OCI-LY7 (cell line): ENCODE results near the gene OR13A1. TPM values are rescaled to one million over a fixed set of nuclear protein-coding genes. Genes with fewer than 3 reads are reported as not detected.
"Not testable (repeated sequence)": the region's sequence is repeated elsewhere in the genome, so short reads cannot be mapped to it uniquely, and the experiment has no call there.

ENCODE experiments used
- BruUV-seq: library from RNA; stranded (reverse); fragments of 400-500 nt; replicated peaks from 2 replicates; lab custom pipeline; 2021; lab: Mats Ljungman, UMichigan
- CTCF ChIA-PET: fragments of 300-600 bp; sonication (Branson Sonifier 250); formaldehyde crosslinking; loops from one replicate; lab custom pipeline; 2022; ENCODE audit warnings: antibody characterized with exemption; ENCODE audit not compliant: unreplicated experiment; lab: Charles Lee
- POLR2A ChIA-PET: fragments of 300-600 bp; sonication (Branson Sonifier 250); formaldehyde crosslinking; loops from one replicate; lab custom pipeline; 2022; ENCODE audit warnings: antibody characterized with exemption; lab: Charles Lee
- DNase-seq: peaks from one replicate; pipeline ENCODE4 v3.0.0-alpha.2; 2015; ENCODE audit warnings: low spot score
- H2AFZ ChIP-seq: fragments of 200-600 bp; sonication (generic), shearing (Covaris generic); 2 replicates; pipeline ENCODE4 v1.6.1; 2014; ENCODE audit warnings: mild to moderate bottlenecking, antibody characterized with exemption, low read length, moderate library complexity
- H3K27ac ChIP-seq: fragments of 200-600 bp; sonication (generic); 2 replicates; pipeline ENCODE4 v1.5.1; 2014; ENCODE audit warnings: mixed run types, low read depth, mild to moderate bottlenecking, moderate library complexity, low read length, inconsistent platforms; ENCODE audit not compliant: poor library complexity, severe bottlenecking
- H3K36me3 ChIP-seq: fragments of 200-600 bp; sonication (generic); 2 replicates; pipeline ENCODE4 v1.6.1; 2014; ENCODE audit warnings: mild to moderate bottlenecking, antibody characterized with exemption, low read length, moderate library complexity, mixed read lengths; ENCODE audit not compliant: insufficient read depth
- H3K4me1 ChIP-seq: fragments of 200-600 bp; sonication (generic); 2 replicates; pipeline ENCODE4 v1.5.1; 2014; ENCODE audit warnings: mild to moderate bottlenecking, low read length; ENCODE audit not compliant: insufficient read depth, poor library complexity, severe bottlenecking
- H3K4me2 ChIP-seq: fragments of 200-600 bp; sonication (generic); 2 replicates; pipeline ENCODE4 v1.6.1; 2014; ENCODE audit warnings: mild to moderate bottlenecking, low read length
- H3K4me3 ChIP-seq: fragments of 200-600 bp; sonication (generic); 2 replicates; pipeline ENCODE4 v1.5.1; 2014; ENCODE audit warnings: mild to moderate bottlenecking, low read depth, low read length; ENCODE audit not compliant: poor library complexity, severe bottlenecking
- H3K79me2 ChIP-seq: fragments of 200-600 bp; sonication (generic); 2 replicates; pipeline ENCODE4 v1.6.1; 2016; ENCODE audit warnings: low read depth, mild to moderate bottlenecking, low read length, moderate library complexity, mixed read lengths; ENCODE audit not compliant: insufficient read depth
- H3K9me2 ChIP-seq: fragments of 200-600 bp; sonication (generic); 2 replicates; pipeline ENCODE4 v1.6.1; 2016; ENCODE audit warnings: mild to moderate bottlenecking, low read length, mixed read lengths; ENCODE audit not compliant: insufficient read depth
- H3K9me3 ChIP-seq: fragments of 200-600 bp; sonication (generic); 2 replicates; pipeline ENCODE4 v1.6.1; 2014; ENCODE audit warnings: mild to moderate bottlenecking, mixed run types, low read length, mixed read lengths
- H4K20me1 ChIP-seq: fragments of 200-600 bp; sonication (generic); 2 replicates; pipeline ENCODE4 v1.6.1; 2014; ENCODE audit warnings: mild to moderate bottlenecking, antibody characterized with exemption, low read length, moderate library complexity, mixed read lengths; ENCODE audit not compliant: insufficient read depth
- CTCF ChIP-seq: fragments of 200-600 bp; sonication (generic); conservative IDR thresholded peaks from 2 replicates; pipeline ENCODE4 v1.5.1; 2014; ENCODE audit warnings: mild to moderate bottlenecking, antibody characterized with exemption, low read length, moderate library complexity, mixed read lengths
- EZH2phosphoT487 ChIP-seq: fragments of 200-600 bp; sonication (generic); IDR thresholded peaks from 2 replicates; pipeline ENCODE4 v1.6.1; 2018; ENCODE audit warnings: low read depth, borderline replicate concordance, mild to moderate bottlenecking, mixed run types, antibody characterized with exemption, low read length, moderate library complexity, mixed read lengths
- intact Hi-C: fragments of 100-400 bp; cut with micrococcal nuclease; formaldehyde crosslinking; loops from one replicate; pipeline ENCODE4 v1.10.0; 2022; ENCODE audit not compliant: unreplicated experiment
- total RNA-seq, 2 experiments: library from RNA; depleted of rRNA in 1 of 2; stranded (reverse); fragments of >200 nt in 1 of 2; shearing (Covaris generic) in 1 of 2; gene quantifications; 2 replicates each; pipeline ENCODE4 v1.2.3, GENCODE V29; 2014 to 2022

OR13A1 gene
- total RNA-seq, 2 experiments from 2014 or later: 14.4 to 17.4 TPM

- intact Hi-C loops: no loop called here
- H3K36me3 ChIP-seq: no peaks in the 10 kb centered on the region
- no peak overlapping the region for H2AFZ ChIP-seq
- H3K4me2 ChIP-seq: no peak overlapping the region
- POLR2A ChIA-PET: interaction anchor here (1.3 kb wide), 1 partner anchor 26 kb away, joined by 3 read pairs; no protein-coding TSS in a partner anchor
- H4K20me1 ChIP-seq: no peaks in the 10 kb centered on the region
- H3K79me2 ChIP-seq: no peaks in the 10 kb centered on the region
- no peak for DNase-seq
- CTCF ChIA-PET: no interaction called here
- no peaks in the 10 kb centered on the region for H3K4me1 ChIP-seq
- no peak overlapping the region for H3K4me3 ChIP-seq
- TF ChIP-seq EZH2phosphoT487: no peak
- TF ChIP-seq CTCF: no peak
- no peak overlapping the region for H3K27ac ChIP-seq
- H3K9me3 ChIP-seq: no peaks in the 10 kb centered on the region
- no peaks in the 10 kb centered on the region for H3K9me2 ChIP-seq
- no TSS peak for BruUV-seq
Observed at GRCh38 chr10:45261946-45262345, 53.5 kb downstream of the OR13A1 start.

GRCh38 chr10:45261243-45261775 lies 54.1 kb downstream of the OR13A1 start:
- no TSS peak for BruUV-seq
- CTCF ChIA-PET: no interaction called here
- POLR2A ChIA-PET: no interaction called here

GRCh38 chr10:45260635-45261034 lies 54.8 kb downstream of the OR13A1 start:
- POLR2A ChIA-PET, CTCF ChIA-PET, H3K9me2 ChIP-seq, H3K9me3 ChIP-seq, H3K4me1 ChIP-seq, H4K20me1 ChIP-seq, H3K4me2 ChIP-seq, DNase-seq, intact Hi-C loops, H2AFZ ChIP-seq, H3K79me2 ChIP-seq, H3K36me3 ChIP-seq, BruUV-seq, H3K4me3 ChIP-seq, H3K27ac ChIP-seq: not testable (repeated sequence)

More at GRCh38 chr10:45261243-45261775, 54.1 kb downstream of the OR13A1 start:
- Histone ChIP-seq H2AFZ (no peak overlapping the region), H3K9me2 (no peaks in the 10 kb centered on the region), H4K20me1 (no peaks in the 10 kb centered on the region), H3K36me3 (no peaks in the 10 kb centered on the region), H3K4me3 (no peak overlapping the region), H3K4me1 (no peaks in the 10 kb centered on the region), H3K79me2 (no peaks in the 10 kb centered on the region), H3K9me3 (no peaks in the 10 kb centered on the region), H3K27ac (no peak overlapping the region), H3K4me2 (no peak overlapping the region)
- intact Hi-C loops: no loop called here
- no peak for DNase-seq
- TF ChIP-seq EZH2phosphoT487 (no peak), CTCF (no peak)

- POLR2A ChIA-PET, H2AFZ ChIP-seq, H3K79me2 ChIP-seq, H3K4me2 ChIP-seq, H3K4me3 ChIP-seq, H3K27ac ChIP-seq, H3K9me2 ChIP-seq, H3K36me3 ChIP-seq, intact Hi-C loops, CTCF ChIA-PET, H3K9me3 ChIP-seq, BruUV-seq, DNase-seq, H4K20me1 ChIP-seq, H3K4me1 ChIP-seq: not testable (repeated sequence)
Observed at GRCh38 chr10:45259786-45260495, 55.5 kb downstream of the OR13A1 start.
